ENCODE measurements around the gene C9orf50.
A peak's percentile ranks its signal among the peaks of the same experiment; 100 is the strongest.
"Not testable (repeated sequence)": the region's sequence is repeated elsewhere in the genome, so short reads cannot be mapped to it uniquely, and the experiment has no call there.

The C9orf50 gene, protein sequence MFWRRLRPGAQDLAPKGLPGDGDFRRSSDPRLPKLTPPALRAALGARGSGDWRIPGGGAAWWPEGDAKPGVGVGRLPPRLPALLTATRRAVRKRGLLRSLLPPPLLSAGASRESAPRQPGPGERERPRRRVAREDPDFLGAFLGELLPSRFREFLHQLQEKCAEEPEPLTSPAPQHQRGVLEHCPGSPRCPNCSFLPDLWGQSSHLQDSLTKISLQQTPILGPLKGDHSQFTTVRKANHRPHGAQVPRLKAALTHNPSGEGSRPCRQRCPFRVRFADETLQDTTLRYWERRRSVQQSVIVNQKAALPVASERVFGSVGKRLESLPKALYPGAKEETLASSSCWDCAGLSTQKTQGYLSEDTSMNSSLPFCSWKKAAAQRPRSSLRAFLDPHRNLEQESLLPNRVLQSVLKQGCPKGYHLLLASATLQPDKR

DNA sequence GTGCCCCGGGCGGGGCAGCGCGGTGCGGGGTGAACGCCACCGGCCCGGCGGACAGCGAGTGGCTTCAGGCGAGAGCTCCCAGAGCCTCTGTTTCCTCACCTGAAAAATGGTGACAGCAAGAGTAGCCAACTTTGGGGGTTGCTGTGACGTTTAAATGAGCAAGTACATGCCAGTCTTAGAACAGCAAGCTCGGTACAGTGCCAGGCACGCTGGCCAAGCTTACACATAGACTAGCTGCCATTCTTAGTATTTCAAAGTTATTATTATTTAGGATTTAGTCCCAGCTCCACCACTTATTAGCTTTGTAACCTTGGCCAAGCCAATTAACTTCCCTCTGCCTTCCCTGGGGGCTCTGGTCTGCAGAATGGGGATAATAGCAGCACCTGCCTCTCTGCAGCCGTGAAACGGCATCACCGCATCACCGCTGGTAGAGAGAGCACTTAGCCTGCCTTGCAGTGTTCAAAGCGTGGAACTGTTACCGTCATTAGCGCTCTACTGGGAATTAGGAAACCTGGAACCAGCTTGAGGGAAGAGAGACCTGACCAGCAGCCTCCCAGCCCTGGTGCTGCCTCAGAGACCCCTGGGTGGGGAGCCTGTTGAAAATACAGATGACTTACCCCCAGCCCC lies at the start of gene C9orf50:
TSS of gene C9orf50 (minus strand) at position 433 of the 627 bp plus-strand sequence. CDS start 527 bp downstream, outside the sequence.
- no peak for DNase-seq (ENCODE audit: low spot score)

DNA sequence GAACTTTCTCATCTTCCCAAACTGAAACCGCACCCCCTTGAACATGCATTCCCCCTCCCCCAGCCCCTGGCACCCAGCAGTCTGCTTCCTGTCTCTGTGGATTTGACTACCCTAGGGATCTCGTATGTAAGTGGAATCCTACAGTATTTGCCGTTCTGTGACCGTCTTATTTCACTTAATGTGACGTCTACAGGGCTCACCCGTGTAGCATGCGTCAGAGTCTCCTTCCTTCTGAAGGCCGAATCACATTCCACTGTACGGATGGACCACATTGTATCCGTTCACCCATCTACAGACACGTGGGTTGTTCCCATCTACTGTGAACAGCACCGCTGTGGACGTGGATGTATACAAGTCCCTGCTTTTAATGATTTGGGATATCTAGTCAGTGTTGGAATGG lies 49.0 kb upstream of the C9orf50 start:
- no peak for DNase-seq (ENCODE audit: low spot score)

GRCh38 chr9:129669141-129669718 lies 48.3 kb upstream of the C9orf50 start:
- no peak for DNase-seq (ENCODE audit: low spot score)

DNA sequence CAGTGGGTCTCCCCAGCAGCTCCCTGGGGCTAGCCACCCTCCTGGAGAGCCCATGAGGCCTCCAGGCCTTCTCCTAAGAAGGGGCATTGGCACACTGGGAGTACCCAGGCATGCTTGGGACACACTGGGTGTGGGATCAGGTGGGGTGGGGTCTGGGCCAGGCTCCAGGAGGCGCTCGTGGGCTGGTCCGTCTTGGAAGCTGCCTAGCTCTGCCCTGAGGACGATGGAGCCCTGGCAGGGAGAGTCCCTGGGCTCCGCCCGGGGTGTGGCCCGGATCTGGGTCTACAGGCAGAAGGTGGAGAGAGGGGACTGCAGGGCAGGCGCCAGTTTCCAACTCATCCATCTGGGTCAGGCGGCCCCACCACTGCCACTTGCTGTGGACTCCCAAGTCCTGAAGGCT lies 46.9 kb upstream of the C9orf50 start:
- DNase-seq (ENCODE audit: low spot score), result no peak

DNA sequence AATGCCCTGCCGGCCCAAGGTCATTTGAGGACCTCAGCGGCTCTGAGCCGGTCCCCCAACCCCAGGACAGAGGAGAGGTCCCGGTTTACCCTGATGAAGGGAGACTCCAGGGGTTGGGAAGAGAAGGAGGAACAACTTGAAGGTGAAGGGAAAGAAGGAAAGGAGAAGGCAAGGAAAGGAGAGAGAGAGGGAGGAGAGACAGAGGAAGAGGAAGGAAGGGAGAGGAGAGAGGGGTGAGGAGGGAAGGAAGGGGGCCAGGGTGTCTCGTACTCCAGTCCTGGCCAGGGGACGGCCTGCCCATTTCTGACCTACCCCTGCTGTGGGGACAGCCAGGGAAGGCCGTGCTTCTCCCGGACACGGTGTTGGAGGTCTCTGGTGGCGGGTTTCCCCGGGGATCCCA lies 46.5 kb upstream of the C9orf50 start:
- no peak for DNase-seq (ENCODE audit: low spot score)

GRCh38 chr9:129666575-129666974 lies 45.7 kb upstream of the C9orf50 start:
- DNase-seq (ENCODE audit: low spot score), result no peak

DNA sequence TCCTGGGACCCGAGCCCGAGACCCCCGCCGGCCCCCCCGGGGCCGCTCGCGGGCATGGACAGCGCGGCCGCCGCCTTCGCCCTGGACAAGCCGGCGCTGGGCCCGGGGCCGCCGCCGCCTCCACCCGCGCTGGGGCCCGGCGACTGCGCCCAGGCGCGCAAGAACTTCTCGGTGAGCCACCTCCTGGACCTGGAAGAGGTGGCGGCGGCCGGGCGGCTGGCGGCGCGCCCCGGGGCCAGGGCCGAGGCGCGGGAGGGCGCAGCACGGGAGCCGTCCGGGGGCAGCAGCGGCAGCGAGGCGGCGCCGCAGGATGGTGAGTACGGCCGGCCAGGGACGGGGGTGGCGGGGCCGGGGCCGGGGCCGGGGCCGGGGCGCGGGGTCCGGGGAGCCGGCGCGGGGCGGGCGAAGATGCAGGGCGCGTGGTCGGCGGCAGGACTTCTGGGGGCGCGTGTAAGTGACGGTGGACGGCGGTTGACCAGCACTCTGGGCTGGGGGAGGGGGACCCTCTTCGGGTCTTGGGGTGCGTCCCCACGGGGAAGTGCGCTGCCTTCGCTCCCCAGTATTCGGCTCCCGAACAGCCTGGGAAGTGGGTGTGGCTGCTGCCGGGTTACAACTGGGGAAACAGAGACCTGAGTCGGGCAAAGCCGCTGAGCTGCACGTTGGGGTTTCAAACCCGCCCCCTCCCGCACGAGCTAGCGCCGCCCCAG lies 45.1 kb upstream of the C9orf50 start:
- no peak for DNase-seq (ENCODE audit: low spot score)

GRCh38 chr9:129665389-129665775 lies 44.5 kb upstream of the C9orf50 start, which contains the start of gene PRRX2:
PRRX2 (plus strand) TSS chr9:129665647; CDS start chr9:129665868, 221 bp downstream.
- DNase-seq (ENCODE audit: low spot score), result peak; percentile 79

- DNase-seq (ENCODE audit: low spot score), result no peak
These were observed 44.0 kb upstream of the C9orf50 start for GRCh38 chr9:129664746-129665388.

- DNase-seq (ENCODE audit: low spot score), result not testable (repeated sequence)
These were observed 41.3 kb upstream of the C9orf50 start for GRCh38 chr9:129662239-129662638.

DNA sequence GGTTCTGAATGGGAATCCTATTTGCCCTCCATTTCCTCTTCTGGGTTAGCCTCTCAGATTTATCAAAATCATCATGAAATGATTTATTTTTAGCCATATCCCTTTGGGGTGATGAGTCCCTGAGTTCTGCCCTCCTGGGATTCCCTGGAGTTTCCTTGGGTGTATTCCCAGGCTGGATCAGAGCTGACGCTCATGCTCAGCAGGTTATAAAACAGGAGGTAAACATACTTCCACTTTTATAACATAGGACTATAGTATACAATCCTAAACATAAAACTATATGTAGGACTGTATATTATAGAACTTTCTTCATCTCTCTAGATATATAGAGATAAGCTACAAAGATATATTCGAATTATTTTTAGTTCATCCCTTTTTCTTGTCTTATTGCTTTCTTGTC lies 40.1 kb upstream of the C9orf50 start:
- no peak for DNase-seq (ENCODE audit: low spot score)

DNA sequence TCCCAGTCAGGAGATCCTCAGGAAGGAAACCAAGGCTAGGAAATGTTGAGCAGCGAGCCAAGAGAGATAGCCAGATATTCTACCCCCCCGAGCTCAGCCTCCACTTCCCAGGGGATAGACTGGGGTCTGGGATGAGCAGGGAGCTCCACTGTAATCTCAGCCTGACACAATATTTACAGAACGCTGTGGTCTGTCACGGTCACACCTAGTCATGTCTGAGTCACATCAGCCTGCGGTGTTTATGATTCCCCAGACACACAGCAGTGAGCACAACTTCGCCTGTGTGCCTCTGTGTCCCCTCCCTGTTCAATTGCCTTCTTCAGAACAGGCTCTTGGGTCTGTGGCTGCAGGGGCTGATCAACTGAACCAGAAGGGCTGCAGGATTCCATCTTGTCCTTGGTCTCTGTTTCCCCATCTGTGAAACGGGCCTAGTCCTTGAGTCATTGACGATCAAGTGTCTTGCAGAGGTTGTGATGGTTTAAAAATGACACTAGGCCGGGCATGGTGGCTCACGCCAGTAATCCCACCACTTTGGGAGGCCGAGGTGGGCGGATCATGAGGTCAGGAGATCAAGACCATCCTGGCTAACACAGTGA lies 36.0 kb upstream of the C9orf50 start:
- no peak for DNase-seq (ENCODE audit: low spot score)

GRCh38 chr9:129655696-129656095 lies 34.8 kb upstream of the C9orf50 start:
- no peak for DNase-seq (ENCODE audit: low spot score)

DNA sequence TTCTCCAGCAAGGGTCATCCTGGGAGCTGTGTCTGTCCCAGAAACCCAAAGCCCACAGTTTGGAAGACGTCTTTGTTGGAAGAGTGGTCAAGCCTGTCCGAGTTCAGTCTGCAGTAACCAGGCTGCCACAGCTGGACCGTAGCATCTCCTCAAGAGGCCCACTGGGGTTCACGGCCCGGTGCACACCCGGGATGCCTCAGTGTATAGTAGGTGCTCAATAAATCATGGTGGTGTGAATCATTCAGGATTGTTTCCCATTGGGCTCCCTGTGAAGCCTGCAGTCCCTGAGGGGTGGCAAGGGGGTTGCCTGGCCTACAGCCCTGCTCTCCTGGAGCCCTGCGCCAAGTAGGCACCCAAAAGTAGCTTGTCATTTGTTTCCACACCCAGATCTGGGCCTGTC lies 34.3 kb upstream of the C9orf50 start:
- DNase-seq (ENCODE audit: low spot score), result no peak

DNA sequence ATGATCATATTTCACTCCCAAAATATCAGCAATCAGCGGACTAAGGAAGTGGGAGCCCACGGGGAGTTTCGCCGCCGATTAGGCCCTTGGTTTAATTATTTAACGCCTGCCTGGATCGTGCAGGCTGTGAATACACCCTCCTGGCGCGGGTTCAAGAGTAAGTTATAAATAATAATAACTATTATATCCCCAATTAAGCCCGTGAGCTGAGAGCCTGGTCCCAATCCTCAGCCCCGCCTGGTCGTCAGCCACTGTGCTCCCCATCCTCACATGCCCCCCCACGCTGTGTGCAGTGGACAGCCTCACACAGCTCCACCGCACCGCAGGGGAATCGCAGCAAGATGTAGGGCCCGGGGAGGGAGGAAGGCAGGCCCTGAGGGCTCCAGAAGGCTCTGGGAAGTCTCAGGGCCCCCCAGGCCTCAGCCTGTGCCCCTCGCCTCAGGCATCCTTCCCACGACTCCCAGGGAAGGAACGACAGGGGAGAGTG lies 33.7 kb upstream of the C9orf50 start:
- no peak for DNase-seq (ENCODE audit: low spot score)

- DNase-seq (ENCODE audit: low spot score), result no peak
These were observed 33.1 kb upstream of the C9orf50 start for GRCh38 chr9:129653823-129654553.

GRCh38 chr9:129650680-129651235 lies 29.9 kb upstream of the C9orf50 start:
- DNase-seq (ENCODE audit: low spot score), result no peak

DNA sequence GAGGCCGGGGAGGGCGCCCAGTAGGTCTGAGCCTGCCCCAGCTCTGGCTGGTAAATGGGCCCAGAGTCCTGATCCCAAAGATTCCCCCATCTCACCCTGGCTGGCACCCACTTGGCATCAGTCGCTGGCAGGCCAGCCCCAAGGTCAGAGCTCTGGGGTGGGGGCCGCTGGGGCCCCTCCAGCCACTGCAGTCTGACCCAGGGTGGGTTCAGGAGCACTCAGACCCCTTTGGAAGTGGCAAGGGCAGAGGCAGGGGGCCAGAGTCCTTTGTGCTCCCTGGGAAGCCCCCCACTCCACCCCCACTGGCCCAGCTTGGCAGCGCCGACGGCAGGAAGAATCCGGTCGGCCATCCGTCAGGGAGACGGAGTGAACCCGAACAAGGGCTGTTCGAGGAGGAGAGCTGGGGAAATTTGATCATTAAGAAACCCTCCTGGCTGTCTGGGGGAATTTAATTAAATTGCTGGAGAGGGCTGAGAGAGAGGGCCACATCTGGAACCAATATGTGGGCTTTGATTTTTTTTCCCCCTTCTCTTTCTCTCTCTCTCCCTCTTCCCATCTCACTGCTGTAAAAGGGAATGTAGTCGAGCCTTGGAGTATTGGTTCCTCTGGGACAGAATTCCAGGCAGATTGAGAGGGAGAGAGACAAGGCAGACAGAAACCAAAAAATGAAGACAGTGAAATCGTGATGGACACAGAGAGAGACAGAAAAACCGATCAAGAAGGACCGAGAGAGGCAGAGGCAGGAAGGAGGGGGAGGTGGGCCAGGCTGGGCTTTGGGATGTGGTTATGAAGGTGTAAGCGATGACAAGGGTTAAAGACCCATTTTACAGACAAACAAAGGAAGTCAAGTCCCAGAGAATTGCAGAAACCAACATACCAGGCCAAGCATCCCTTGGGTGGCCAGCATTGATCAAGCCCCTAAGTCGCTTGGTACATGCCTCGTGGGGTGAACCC lies 29.1 kb upstream of the C9orf50 start:
- DNase-seq (ENCODE audit: low spot score), result no peak

GRCh38 chr9:129648764-129649115 lies 27.8 kb upstream of the C9orf50 start:
- DNase-seq (ENCODE audit: low spot score), result no peak
